Activated T-helper 1 cell treated with anti-CD3 and anti-CD28 coated beads, Interleukin-12 subunit alpha, Interleukin-12 subunit beta, Interleukin-2, Interleukin-4 antibody, amounts not matched to agents 30 ng/mL and 10 ng/mL and 1 ng/mL, durations not matched to agents 14 hours and 24 hours and 36 hours (primary cell): ENCODE measurements around the gene ZNF268. TPM values are rescaled to one million over a fixed set of nuclear protein-coding genes. Genes with fewer than 3 reads are reported as not detected.

Experiments
- DNase-seq: peaks from one replicate; pipeline ENCODE4 v3.0.0; 2021; ENCODE audit warnings: low spot score
- H3K27ac Mint-ChIP-seq: one replicate; pipeline ENCODE4 v1.8.0; 2021; ENCODE audit warnings: mild to moderate bottlenecking, mixed read lengths
- H3K27me3 Mint-ChIP-seq: one replicate; pipeline ENCODE4 v1.8.0; 2022; ENCODE audit warnings: mild to moderate bottlenecking, moderate library complexity, mixed read lengths; ENCODE audit not compliant: insufficient read depth
- H3K36me3 Mint-ChIP-seq: one replicate; pipeline ENCODE4 v1.8.0; 2021; ENCODE audit warnings: low read depth, mixed read lengths
- H3K4me1 Mint-ChIP-seq: one replicate; pipeline ENCODE4 v1.8.0; 2021; ENCODE audit warnings: low read depth, mixed read lengths
- H3K4me3 Mint-ChIP-seq: one replicate; pipeline ENCODE4 v1.8.0; 2021; ENCODE audit warnings: mild to moderate bottlenecking, moderate library complexity, mixed read lengths
- H3K9me3 Mint-ChIP-seq: one replicate; pipeline ENCODE4 v1.8.0; 2021; ENCODE audit warnings: mixed read lengths
- intact Hi-C: fragments of 100-400 bp; cut with micrococcal nuclease; formaldehyde crosslinking; loops from one replicate; pipeline ENCODE4 v1.15.1; 2024
- total RNA-seq: library from RNA; stranded (reverse); gene quantifications from 2 replicates; pipeline ENCODE4 v1.2.3, GENCODE V29; 2022

The ZNF268 gene
- 16.7 and 21.5 TPM in 2 replicates for total RNA-seq

GRCh38 chr12:133181238-133181959, at the start of gene ZNF268:
Gene ZNF268, plus strand, starts transcription at chr12:133181495. Its CDS starts 503 bp downstream, at chr12:133181998.
- H3K4me3 Mint-ChIP-seq = peak within 1 kb of the TSS; percentile 97
- peaks cover 55% of the 10 kb centered on the region for H3K36me3 Mint-ChIP-seq
- H3K9me3 Mint-ChIP-seq = peaks cover 64% of the 10 kb centered on the region
- no peaks in the 10 kb centered on the region for H3K27me3 Mint-ChIP-seq
- peak; percentile 87 for DNase-seq
- intact Hi-C loops = loop anchor here (1.0 kb wide), 7 partner anchors 51 to 294 kb away; partner anchors contain the start of genes CHFR, ZNF10, ZNF140 and ZNF26
- peak within 1 kb of the TSS; percentile 95 for H3K27ac Mint-ChIP-seq
- H3K4me1 Mint-ChIP-seq = peaks cover 20% of the 10 kb centered on the region

- intact Hi-C loops = no loop called here
- Mint-ChIP-seq H3K36me3 (peaks cover 53% of the 10 kb centered on the region), H3K27me3 (no peaks in the 10 kb centered on the region), H3K27ac (no peak overlapping the region), H3K4me1 (peaks cover 11% of the 10 kb centered on the region), H3K9me3 (peaks cover 83% of the 10 kb centered on the region), H3K4me3 (no peak overlapping the region)
- no peak for DNase-seq
Measured at GRCh38 chr12:133135747-133136146, 45.5 kb upstream of the ZNF268 start.

GRCh38 chr12:133145981-133146380, 35.3 kb upstream of the ZNF268 start:
- intact Hi-C loops = no loop called here
- H3K4me3 Mint-ChIP-seq = no peak overlapping the region
- peaks cover 62% of the 10 kb centered on the region for H3K9me3 Mint-ChIP-seq
- H3K27me3 Mint-ChIP-seq = no peaks in the 10 kb centered on the region
- peaks cover 40% of the 10 kb centered on the region for H3K36me3 Mint-ChIP-seq
- no peak for DNase-seq
- H3K27ac Mint-ChIP-seq = no peak overlapping the region
- no peaks in the 10 kb centered on the region for H3K4me1 Mint-ChIP-seq

- intact Hi-C loops = no loop called here
- H3K27ac Mint-ChIP-seq = no peak overlapping the region
- H3K36me3 Mint-ChIP-seq = peaks cover 55% of the 10 kb centered on the region
- no peak overlapping the region for H3K4me3 Mint-ChIP-seq
- DNase-seq = no peak
- H3K9me3 Mint-ChIP-seq = peaks cover 88% of the 10 kb centered on the region
- H3K27me3 Mint-ChIP-seq = no peaks in the 10 kb centered on the region
- no peaks in the 10 kb centered on the region for H3K4me1 Mint-ChIP-seq
Measured at GRCh38 chr12:133156125-133156690, 25.1 kb upstream of the ZNF268 start.

- intact Hi-C loops = no loop called here
- H3K36me3 Mint-ChIP-seq = peaks cover 3% of the 10 kb centered on the region
- H3K9me3 Mint-ChIP-seq = peaks cover 71% of the 10 kb centered on the region
- H3K4me1 Mint-ChIP-seq = no peaks in the 10 kb centered on the region
- H3K27me3 Mint-ChIP-seq = no peaks in the 10 kb centered on the region
- no peak overlapping the region for H3K4me3 Mint-ChIP-seq
- H3K27ac Mint-ChIP-seq = no peak overlapping the region
- DNase-seq = no peak
Measured at GRCh38 chr12:133165776-133166175, 15.5 kb upstream of the ZNF268 start.

- H3K4me1 Mint-ChIP-seq = no peaks in the 10 kb centered on the region
Measured at GRCh38 chr12:133172491-133172890, 8.8 kb upstream of the ZNF268 start.

GRCh38 chr12:133174901-133175300, 6.4 kb upstream of the ZNF268 start:
- no peaks in the 10 kb centered on the region for H3K27me3 Mint-ChIP-seq
- no peak overlapping the region for H3K4me3 Mint-ChIP-seq
- no peaks in the 10 kb centered on the region for H3K4me1 Mint-ChIP-seq
- peaks cover 63% of the 10 kb centered on the region for H3K9me3 Mint-ChIP-seq
- DNase-seq = no peak
- intact Hi-C loops = no loop called here
- peaks cover 4% of the 10 kb centered on the region for H3K36me3 Mint-ChIP-seq
- no peak overlapping the region for H3K27ac Mint-ChIP-seq

More at GRCh38 chr12:133172491-133172890, 8.8 kb upstream of the ZNF268 start:
- DNase-seq = no peak
- Mint-ChIP-seq H3K27me3 (no peaks in the 10 kb centered on the region), H3K9me3 (peaks cover 67% of the 10 kb centered on the region), H3K36me3 (no peaks in the 10 kb centered on the region), H3K4me3 (no peak overlapping the region), H3K27ac (no peak overlapping the region)
- intact Hi-C loops = no loop called here

GRCh38 chr12:133180669-133181068, 626 bp upstream of the ZNF268 start:
- Mint-ChIP-seq H3K4me1 (peaks cover 20% of the 10 kb centered on the region), H3K27me3 (no peaks in the 10 kb centered on the region), H3K4me3 (peak overlapping the region; percentile 50), H3K9me3 (peaks cover 65% of the 10 kb centered on the region), H3K36me3 (peaks cover 49% of the 10 kb centered on the region), H3K27ac (no peak overlapping the region)
- intact Hi-C loops = loop anchor here (1.0 kb wide), 7 partner anchors 50 to 293 kb away; partner anchors contain the start of genes CHFR, ZNF10, ZNF140 and ZNF26
- DNase-seq = no peak

GRCh38 chr12:133190176-133190575, 8.9 kb downstream of the ZNF268 start:
- intact Hi-C loops = no loop called here
- no peak overlapping the region for H3K27ac Mint-ChIP-seq
- no peak for DNase-seq
- no peak overlapping the region for H3K4me3 Mint-ChIP-seq
- no peaks in the 10 kb centered on the region for H3K27me3 Mint-ChIP-seq
- peaks cover 81% of the 10 kb centered on the region for H3K9me3 Mint-ChIP-seq
- H3K4me1 Mint-ChIP-seq = no peaks in the 10 kb centered on the region
- H3K36me3 Mint-ChIP-seq = peaks cover 95% of the 10 kb centered on the region

GRCh38 chr12:133192847-133193246, 11.6 kb downstream of the ZNF268 start:
- peaks cover 83% of the 10 kb centered on the region for H3K36me3 Mint-ChIP-seq
- DNase-seq = no peak
- no peaks in the 10 kb centered on the region for H3K4me1 Mint-ChIP-seq
- intact Hi-C loops = no loop called here
- peaks cover 65% of the 10 kb centered on the region for H3K9me3 Mint-ChIP-seq
- H3K27ac Mint-ChIP-seq = no peak overlapping the region
- H3K27me3 Mint-ChIP-seq = no peaks in the 10 kb centered on the region
- no peak overlapping the region for H3K4me3 Mint-ChIP-seq

- Mint-ChIP-seq H3K27me3 (no peaks in the 10 kb centered on the region), H3K36me3 (peaks cover 51% of the 10 kb centered on the region), H3K27ac (no peak overlapping the region), H3K4me3 (no peak overlapping the region), H3K9me3 (peaks cover 68% of the 10 kb centered on the region), H3K4me1 (no peaks in the 10 kb centered on the region)
- intact Hi-C loops = no loop called here
- no peak for DNase-seq
Measured at GRCh38 chr12:133201888-133202287, 20.6 kb downstream of the ZNF268 start.

GRCh38 chr12:133202493-133203343, 21.4 kb downstream of the ZNF268 start:
- H3K4me1 Mint-ChIP-seq = no peaks in the 10 kb centered on the region
- no peak overlapping the region for H3K27ac Mint-ChIP-seq
- DNase-seq = no peak
- no peak overlapping the region for H3K4me3 Mint-ChIP-seq
- peaks cover 49% of the 10 kb centered on the region for H3K36me3 Mint-ChIP-seq
- intact Hi-C loops = no loop called here
- no peaks in the 10 kb centered on the region for H3K27me3 Mint-ChIP-seq
- H3K9me3 Mint-ChIP-seq = peaks cover 73% of the 10 kb centered on the region
